Measurements from ENCODE around the gene THEMIS.

GRCh38 chr6:127868338-127868737 is 32.5 kb downstream of the THEMIS start:
- TF ChIP-seq, protein P1, sequence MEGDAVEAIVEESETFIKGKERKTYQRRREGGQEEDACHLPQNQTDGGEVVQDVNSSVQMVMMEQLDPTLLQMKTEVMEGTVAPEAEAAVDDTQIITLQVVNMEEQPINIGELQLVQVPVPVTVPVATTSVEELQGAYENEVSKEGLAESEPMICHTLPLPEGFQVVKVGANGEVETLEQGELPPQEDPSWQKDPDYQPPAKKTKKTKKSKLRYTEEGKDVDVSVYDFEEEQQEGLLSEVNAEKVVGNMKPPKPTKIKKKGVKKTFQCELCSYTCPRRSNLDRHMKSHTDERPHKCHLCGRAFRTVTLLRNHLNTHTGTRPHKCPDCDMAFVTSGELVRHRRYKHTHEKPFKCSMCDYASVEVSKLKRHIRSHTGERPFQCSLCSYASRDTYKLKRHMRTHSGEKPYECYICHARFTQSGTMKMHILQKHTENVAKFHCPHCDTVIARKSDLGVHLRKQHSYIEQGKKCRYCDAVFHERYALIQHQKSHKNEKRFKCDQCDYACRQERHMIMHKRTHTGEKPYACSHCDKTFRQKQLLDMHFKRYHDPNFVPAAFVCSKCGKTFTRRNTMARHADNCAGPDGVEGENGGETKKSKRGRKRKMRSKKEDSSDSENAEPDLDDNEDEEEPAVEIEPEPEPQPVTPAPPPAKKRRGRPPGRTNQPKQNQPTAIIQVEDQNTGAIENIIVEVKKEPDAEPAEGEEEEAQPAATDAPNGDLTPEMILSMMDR (IDR thresholded peaks at IDR 0.05; ENCODE audit: low read depth, low read length), result no peak
- no peak for TF ChIP-seq EZH2phosphoT487 (IDR thresholded peaks at IDR 0.05; ENCODE audit: low read depth)
